GM18873 (cell line): Measurements from ENCODE around the gene SPEM1.

Experiments used
- ATAC-seq: cut with Tn5 transposase; IDR thresholded peaks from one replicate; pipeline ENCODE4 v1.9.1; 2021; ENCODE audit warnings: mild to moderate bottlenecking, moderate library complexity, moderate number of reproducible peaks; ENCODE audit not compliant: unreplicated experiment, low FRiP score

Gene SPEM1

DNA sequence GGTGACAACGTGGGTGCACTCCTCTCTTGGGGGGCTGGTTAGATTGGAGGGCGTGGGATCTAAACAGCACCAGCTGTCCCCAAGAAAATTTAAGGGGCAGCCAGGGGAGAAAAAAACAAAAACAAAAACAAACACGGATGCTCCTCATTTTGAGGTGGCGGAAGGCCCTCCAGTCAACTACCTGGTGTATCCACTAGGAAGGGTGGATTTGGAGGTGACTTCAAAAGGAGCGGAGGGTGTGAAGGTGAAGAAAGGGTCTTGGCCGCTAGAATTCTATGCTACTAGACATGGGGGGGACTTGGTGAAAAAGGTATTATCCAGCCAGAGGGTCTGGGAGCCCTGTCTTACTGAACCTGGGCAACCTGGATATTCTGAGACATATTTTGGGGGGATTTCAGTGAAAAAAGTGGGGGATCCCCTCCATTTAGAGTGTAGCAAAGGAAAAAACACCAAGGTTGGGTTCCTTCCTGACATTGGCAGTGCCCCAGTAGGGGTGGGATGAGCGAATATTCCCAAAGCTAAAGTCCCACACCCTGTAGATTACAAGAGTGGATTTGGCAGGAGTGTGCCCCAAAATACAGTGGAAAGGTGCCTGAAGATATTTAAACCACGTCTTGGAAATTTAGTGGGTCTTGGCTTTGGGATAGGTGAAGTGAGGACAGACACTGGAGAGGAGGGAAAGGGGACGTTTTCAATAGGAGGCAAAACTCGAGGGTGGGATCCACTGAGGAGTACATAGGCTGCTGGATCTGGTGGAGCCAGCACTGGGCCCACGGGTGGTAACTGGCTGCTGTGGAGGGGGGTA, 18.7 kb downstream of the SPEM1 start:
- ATAC-seq, result no peak

DNA sequence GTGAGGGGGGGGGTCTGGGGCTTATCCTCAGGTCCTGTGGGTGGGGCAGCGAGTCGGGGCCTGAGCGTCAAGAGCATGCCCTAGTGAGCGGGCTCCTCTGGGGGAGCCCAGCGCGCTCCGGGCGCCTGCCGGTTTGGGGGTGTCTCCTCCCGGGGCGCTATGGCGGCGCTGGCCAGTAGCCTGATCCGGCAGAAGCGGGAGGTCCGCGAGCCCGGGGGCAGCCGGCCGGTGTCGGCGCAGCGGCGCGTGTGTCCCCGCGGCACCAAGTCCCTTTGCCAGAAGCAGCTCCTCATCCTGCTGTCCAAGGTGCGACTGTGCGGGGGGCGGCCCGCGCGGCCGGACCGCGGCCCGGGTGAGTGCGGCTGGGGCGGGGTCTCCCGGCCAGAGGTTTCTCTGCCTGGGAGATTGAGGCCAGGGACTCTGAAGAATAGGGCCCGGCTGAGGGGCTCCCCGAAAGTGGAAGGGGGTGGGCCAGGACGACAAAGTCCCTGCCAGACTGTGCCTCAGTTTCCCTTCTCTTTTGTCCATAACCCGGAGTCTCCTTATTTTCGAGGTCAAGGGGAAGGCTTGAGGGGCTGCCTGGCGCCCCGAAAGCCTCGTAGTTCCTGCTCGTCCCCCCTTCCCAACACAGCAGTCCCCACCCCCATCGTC, 19.5 kb downstream of the SPEM1 start, which contains the start of gene FGF11:
Gene FGF11, plus strand, starts transcription at position 51 of the 651 bp plus-strand sequence. Its CDS starts 109 bp downstream, at position 160.
- ATAC-seq, result no peak

DNA sequence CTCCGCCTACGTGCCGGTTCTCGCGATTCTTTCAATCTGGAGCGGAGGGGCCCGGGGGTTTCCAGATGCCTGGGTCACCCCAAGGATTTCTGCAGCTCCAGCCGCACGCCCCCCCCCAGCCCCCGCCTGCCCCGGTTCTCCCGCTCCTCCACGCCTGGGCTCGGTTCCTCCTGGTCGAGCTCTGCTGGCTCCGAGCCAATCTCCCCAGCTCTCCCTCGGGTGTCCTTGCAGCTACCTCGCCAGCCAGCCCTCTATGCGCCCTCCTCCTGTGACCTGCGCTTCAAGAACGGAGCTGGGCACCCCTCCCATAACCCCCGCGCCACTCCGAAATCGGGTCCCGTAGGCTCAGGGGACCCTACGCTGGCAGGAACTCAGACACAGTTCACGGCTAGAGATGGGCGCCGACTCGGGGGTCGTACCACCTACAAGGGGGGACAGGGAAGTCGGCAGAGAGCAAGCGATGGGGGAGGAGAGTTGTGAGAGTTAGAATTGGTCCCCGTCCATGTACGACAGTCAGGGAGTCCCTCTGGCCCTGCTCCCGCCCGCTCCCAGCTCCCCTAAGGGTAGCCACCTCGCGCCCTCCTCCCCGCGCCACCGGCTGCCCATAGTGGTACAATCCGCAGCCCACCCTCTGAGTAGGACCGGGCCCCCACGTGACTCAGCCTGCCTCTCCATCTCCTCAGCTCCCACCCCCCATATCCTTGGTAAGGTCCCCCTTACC, 20.1 kb downstream of the SPEM1 start:
- ATAC-seq, result no peak

DNA sequence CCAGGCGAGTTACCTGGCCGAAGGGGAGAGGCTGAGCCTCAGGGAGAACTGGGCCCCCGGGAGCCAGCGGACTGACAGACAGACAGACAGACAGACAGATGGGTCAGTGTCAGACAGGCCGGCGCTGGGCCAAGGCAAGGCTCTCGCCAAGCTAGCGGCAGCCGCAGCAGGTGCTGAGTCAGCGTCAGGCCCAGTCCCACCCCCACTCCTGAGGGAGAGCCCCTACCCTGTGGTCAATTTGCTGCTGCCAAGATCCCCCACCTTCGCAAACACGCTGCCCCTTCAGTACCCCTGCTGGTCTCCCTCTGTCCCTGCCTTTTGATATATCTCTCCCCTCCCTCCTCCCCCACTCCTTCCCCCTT, 20.7 kb downstream of the SPEM1 start:
- no peak for ATAC-seq

DNA sequence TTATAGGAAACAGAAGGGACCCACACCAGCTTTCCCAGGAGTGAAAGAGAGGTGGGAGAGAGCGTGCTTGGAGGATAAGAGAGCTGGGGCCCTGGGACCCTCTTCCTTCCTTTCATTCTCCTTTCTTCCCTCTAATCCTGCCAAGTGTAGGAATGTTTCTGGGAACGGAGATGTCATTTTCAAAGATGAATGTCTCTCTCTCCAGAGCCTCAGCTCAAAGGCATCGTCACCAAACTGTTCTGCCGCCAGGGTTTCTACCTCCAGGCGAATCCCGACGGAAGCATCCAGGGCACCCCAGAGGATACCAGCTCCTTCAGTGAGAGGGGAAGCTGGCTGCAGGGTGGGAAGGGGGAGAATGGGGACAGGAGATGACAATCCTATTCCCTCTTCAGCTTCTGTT, 21.1 kb downstream of the SPEM1 start:
- no peak for ATAC-seq

DNA sequence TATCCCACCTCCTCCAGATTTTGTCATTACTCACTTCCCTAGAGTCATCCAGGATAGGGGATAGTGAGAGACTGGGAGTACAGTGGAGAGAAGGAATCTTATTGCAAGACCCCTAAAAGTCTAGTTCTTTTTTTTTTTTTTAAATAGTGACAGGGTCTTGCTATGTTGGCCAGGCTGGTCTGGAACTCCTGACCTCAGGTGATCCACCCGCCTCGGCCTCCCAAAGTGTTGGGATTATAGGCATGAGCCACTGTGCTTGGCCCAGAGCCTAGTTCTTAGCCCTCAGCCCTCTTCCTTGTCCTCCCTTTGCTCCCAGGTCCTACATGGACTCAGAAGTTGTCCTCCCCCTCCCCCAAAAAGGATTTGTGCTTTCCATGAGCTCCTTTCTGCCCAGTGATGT, 22.0 kb downstream of the SPEM1 start:
- no peak for ATAC-seq

DNA sequence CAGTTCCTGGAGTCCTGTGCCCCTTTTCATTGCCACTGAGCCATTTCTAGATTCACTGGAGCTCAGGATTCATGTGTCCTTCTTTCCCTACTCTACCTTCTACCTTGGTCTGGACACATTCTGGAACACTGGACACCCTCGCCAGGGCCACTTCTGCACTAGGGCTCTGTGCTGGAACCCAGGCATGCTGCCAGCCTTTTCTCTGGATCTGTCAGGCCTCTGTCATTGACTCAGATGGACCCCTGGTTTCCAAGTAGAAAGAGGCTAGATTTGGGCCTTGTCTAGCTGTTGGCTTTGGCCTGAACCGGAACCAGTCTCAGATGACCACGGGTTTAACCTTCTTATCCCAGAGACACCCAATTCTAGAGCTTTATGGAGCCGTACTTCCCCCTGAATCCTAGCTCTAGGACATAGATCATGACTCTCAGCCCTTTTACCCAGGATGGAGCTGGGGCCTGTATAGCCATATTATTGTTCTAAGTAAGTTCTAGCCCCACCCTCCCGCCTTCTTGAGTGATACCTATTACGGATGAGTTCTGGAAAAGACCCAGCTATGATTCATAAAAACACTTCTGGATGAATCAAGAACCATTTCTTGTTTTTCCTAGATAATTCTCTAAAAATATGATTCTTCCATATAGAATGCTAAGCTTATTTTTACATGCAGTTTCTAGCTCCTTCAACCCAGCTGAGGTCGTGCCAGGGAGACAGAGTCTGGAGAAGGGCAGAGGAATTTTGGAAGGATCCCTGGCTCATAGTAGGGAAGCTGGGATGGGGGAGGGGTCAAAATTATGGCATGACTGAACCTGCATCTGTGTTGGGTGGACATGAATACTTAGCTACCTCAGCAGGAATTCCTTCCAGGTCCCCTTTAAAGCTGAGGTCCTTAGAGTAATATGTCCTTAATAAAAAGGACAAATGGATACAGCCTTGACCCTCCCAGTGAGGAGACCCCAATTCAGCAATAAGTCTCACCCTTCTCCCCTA, 23.7 kb downstream of the SPEM1 start:
- ATAC-seq, result no peak

DNA sequence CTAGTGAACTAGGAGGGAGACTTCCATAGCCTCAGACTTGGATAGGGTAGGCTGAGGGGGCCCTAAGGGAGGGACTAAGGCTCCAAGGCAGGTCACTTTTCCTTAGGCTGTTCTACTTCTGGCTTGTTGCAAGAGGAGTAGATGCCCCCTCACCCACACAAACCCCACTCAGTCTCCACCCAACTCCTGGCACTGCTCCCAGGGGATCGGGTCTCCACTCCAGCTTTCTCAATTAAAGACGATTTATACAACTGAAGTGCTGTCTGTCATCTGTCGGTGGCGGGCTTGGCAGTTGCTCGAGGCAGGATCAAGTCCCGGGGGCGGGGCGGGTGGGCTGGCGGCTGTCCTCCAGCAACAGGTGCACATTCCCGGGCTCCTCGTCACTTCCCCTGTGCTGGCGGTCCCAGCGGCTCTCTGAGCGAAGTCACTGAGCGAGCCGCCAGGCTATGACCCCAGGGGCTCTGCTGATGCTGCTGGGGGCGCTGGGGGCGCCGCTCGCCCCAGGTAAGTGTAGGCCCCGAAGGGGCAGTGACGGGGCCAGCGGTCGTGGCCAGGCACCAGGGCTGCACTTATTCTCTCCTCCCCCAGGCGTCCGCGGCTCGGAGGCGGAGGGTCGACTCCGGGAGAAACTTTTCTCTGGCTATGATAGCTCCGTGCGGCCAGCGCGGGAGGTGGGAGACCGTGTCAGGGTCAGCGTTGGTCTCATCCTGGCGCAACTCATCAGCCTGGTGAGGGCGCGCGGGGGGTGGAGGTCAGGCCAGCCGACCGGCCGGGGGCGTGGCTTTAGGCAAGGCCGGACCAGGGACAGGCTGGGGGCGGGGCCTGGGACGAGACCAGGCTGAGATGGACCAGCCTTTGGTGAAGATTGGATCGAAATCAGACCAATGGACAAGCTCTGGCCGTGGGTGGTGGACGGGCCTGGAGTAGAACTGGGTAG, 24.8 kb downstream of the SPEM1 start, which contains the start of gene CHRNB1:
Gene CHRNB1, plus strand, starts transcription at position 380 of the 937 bp plus-strand sequence. Its CDS starts 67 bp downstream, at position 447.
- ATAC-seq, result no peak

DNA sequence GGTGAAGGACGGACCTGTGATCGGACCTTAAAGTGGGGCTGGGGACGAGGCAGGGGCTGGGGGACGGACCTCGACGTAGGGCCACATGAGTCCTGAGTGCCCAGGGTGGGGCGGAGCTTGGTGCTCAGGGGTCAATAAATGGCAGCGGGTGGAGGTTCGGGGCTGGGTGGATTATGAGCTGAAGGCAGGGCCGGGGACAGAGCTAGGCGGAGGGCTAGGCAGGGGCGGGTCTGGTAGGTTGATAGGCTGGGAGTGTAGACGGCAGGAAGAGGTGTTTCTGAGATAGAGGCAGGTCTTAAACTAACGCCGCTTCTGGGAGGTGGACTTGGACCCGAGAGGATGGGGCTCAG, 25.5 kb downstream of the SPEM1 start:
- no peak for ATAC-seq

DNA sequence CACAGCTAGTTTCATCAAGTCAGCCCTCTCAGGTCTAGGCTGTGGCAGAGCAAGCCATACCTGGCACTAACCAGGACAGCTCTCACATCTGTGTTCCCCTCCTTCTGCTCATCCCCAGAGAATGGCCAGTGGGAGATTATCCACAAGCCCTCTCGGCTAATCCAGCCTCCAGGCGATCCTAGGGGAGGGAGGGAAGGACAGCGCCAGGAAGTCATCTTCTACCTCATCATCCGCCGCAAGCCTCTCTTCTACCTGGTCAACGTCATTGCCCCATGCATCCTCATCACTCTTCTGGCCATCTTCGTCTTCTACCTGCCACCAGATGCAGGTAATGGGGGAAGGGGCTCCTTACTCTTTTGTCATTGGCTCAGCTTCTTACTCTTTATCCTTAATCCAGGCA, 28.3 kb downstream of the SPEM1 start:
- no peak for ATAC-seq

DNA sequence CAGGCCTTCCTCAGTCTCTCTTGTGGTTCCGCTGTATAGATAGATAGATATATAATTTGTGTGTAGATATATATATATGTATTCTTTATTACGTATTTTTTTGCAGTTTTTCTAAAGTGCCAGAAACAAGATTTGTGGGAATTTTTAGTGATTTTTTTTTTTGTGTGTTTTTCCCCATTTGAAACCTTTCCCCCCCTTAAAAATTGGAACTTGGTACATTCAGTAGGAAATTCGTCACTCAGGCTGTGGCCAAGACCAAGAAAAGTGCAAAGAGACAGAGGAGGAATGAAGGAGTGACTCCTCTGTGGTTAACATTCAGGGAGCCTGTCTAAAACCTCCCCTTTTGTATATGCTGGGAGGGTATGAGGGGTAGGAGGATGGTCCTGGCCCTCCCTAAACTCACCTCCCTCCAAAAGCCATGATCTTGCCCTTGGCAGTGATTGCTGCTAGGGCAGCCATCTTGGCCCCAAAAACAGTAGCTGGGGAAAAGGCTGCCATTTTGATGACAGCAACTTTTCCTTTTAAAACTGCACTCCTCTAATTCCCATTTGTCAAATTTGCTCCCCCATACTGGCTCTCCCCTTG, 39.9 kb downstream of the SPEM1 start:
- no peak for ATAC-seq

DNA sequence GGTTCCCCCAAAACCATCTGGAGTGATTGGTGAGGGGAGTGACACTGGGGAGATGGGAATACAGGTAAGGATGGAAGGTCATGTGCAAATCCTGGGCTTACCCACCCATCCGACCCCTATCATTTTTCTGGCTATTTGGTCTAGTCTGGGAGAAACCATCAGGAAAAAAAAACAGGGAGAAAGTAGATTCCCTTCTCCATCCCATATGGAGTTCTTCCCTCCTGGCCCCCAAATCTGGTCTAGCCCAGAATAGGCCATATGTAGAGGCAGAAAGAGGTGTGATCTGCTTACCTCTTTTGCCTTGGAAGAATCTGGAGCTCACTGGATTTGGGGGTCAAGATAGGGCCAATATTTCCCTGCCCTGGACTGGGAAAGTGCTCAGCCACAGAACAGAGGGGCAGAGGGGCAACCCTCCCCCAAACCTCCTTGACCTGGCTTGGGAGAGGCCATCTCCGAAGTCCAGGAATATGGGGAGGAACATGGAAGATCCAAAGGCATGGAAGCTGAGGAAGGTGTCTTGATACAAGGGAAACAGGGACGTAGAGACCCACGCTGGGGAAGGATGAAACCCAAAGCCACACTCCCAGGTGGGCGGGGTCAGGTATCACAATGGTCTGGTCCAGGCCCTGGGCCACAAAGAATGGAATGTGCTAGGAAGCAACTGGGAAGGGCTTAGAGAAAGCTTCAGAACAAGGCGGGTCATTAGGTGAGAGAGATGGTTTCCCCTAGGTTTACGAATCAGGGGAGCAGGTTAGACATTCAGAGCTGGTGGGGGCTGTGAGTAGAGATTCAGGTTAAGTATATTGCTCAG, 40.9 kb downstream of the SPEM1 start:
- ATAC-seq, result no peak

DNA sequence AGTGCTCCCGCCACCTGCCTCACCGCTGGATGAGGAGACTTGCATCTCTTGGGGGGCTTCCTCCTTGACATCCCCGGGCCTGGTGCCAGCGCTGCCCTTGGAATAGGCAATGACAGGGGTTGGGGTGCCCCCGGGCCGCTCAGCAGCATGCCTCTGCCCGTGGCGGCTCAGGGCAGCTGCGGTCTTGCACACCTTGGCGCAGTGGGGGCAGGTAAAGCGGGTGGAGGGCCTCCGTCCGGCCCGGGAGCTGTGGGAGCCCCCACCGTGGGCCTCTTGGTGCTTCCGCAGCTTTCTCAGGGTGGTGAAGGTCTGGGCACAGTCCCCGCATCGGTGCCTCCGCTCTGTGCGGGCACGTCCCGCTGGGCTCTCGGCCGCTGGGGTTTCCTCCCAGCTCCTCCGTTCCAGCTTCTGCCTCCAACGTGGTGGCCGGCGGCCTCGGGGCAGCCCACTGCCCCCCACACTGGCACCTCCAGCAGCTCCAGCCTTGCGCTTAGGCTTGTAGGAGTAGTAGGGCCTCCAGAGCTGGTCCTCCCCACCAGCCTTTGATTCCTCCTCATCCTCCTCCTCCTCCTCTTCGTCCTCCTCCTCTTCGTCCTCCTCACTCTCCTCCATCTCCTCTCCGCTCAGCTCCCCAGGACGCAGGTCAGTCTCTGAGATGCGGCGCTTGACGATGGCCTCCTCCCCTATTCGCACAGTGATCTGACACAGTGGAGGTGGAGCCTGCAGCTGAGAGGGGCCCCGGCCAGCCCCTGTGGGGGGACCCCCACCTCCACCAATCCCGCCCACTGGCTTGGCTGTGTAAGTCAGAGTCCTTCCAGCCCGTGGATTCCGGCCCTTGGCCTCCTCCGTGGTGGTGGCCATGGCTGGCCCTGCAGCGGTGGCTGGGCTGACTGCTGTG, 42.6 kb downstream of the SPEM1 start:
- ATAC-seq, result no peak

DNA sequence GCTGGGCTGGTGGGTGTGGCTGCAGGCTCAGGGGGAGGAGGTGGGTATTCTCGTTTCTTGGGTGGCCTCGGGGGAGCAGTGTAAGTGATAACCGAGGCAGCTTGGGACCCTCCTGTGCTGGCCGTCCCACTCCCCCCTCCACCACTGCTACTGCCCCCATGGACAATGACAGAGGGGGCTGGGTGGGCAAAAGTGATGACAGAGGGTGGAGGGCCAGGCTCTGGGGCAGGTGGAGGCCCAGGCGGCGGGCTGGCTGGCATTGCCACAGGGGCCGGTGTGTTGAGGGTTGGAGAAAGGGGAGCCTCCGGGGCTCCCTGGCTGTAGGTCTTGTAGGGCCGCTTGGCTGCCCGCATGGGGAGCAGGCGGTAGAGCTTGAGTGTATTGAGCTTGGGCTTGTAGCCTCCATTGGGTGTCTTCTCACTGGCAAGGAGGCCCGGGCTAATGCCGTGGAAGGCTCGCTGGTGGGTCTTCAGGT, 43.3 kb downstream of the SPEM1 start:
- no peak for ATAC-seq

DNA sequence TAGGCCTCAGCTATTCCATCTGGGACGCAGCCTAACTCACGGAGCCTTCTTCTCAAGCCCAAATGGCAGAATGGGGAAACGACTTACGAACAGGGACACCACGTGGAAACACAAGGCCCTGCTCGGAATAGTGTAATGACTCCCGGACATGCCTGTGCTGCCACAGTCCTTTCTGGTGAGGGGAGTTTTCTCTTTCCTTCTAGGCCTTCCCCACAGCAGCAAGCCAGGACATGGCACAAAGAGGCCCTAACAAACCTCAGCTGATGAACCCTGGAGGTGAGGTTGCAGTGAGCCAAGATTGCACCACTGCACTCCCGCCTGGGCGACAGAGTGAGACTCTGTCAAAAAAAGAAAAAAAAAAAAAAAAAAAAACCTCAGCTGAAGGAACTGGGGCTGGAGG, 44.0 kb downstream of the SPEM1 start:
- no peak for ATAC-seq

DNA sequence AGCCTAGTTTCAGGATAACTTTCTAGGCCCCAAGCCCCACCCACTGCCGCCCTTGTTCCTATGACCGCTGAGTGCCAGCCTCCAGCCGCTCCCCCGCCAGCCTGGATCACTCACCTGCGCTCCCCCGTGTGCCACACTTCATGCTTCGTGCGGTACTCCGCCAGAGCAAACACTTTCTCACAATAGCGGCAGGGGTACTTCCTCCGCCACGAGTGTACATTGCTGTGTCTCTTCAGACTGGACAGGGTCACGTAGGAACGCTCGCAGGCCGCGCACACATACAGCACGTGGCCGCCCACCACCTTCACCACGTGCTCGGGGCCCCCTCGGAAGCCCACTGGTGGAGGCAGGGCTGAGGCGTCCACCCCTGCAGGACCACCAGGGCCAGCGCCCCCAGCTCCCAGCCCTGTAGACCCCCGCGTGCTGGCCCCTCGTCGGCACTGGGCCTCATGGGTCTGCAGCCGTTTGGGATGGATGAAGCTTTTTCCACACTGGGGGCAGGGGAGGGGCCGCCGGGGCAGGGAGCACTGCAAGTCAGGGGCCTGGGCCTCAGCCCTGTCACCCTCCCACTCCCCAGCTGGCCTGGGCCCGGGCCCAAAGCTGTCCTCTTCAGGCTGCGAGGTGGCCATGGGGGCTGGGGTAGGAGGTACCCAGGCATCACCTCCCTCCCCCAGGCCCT, 45.6 kb downstream of the SPEM1 start:
- ATAC-seq, result no peak
